HG02840 (cell line): ENCODE results near the gene DNAH7.
A peak's percentile ranks its signal among the peaks of the same experiment; 100 is the strongest.
"Not testable (repeated sequence)": the region's sequence is repeated elsewhere in the genome, so short reads cannot be mapped to it uniquely, and the experiment has no call there.

Source experiments
- ATAC-seq: cut with Tn5 transposase; IDR thresholded peaks from one replicate; pipeline ENCODE4 v1.9.1; 2021; ENCODE audit warnings: mild to moderate bottlenecking, moderate library complexity, moderate number of reproducible peaks; ENCODE audit not compliant: unreplicated experiment, low FRiP score

The DNAH7 gene

DNA sequence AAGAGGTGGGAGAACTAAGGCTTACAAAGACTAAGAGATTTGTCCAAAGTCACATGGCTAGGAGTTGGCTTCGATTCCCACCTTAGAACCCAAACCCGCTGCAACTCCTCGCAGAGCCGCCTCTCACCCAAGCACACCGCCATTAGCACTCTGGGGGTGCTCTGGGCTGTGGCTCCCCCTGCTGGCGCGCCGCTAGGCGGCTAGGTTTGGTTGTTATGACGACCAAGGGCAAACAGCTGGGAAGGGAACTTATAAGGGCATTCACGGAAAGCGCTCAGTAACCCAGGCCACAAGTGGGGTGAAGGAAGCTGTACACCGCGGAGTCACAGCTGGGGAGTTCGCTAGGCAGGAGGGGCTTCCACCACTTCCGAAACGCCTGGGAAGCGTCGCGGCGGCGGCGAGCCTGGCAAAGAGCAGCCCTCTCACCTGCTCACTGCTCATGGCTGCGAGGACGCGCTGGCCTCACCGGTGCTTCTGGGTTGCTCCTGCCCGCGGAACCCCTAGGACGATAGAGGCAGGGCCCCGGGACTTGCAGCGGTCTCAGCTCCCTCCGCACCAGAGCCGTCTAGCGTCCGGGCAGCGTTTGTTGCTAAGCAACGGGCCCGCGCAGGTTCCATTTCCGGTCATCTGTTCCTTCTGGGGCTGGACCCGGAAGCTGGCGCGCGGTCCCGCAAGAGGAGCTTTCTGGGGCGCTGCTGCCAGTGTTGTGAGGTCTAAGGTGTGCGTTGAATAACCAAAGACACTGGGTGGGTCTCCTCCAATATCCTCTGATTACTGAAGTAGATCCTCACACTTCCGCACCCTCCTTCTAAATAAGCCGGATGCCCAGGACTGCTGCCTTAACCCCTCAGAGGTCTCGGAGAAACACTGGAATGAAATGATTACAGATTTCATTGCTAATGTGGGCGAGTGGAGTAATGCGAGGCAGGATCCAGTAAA lies at the start of gene DNAH7:
DNAH7 (minus strand) TSS at position 567 of the 939 bp plus-strand sequence; CDS start at position 441, 126 bp downstream.
- ATAC-seq = peak; percentile 99

DNA sequence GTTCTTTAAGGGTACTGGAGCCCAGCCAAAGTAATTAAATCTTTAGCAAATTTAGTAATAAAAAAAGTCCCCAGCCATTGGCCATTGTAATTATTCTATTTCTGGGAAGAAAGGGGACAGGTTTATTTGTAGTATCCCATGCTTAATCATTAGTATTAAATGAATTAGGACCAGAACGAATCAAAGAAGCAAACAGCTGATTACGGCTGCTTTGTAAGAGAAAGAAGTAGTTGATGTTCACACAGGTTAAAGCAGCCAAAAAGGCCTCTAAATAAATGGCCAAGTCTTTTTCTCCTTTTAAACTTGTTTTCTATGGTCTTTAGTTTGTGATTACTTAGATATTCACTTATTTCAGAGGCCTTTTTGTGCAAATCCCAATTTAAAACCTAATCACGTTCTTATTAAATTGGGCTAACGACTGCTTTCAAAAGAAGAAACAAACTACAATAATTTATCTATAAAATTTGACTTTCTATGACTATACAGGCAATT lies 48.6 kb upstream of the DNAH7 start:
- ATAC-seq = no peak

DNA sequence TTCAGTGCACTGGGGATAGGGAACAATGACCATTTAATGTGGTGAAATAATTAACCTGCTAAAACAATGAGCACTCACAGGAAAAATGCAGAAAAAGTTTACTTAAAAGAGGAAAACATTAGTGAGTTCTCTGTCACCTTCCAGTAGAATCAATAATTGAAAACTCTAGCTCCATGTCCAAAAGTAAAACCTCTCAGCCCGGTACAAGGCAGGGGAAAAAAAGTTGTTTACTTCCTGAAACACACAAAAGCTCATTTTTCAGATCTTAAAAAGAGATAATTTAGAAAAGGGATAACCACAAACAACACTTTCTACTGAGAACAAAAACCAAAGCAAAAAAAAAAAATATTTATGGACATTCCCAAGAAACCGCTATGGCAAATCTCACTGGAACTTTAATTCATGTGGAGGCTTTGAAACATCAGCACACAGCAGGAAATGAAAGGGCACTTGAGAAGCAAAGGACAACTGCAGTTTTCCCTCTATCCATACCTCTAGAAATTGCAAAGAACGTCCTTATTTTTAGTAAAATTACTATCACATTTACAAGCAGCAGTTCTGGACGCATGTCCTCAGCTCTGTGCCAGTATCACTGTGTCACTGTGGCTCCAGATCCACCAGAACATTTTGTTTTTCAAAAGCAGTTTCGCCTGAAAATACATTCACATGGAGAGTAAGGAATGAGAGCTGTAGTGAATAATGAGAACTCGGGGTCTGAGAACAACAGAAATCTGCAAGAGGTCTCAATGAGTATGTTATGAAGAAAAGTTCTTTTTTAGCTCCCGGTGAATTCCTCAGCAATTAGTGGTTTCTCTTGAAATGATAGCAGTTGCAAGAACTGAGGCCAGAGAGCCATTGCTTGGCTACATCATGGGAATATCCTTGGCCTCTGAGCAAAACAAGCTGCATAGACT lies 44.7 kb upstream of the DNAH7 start:
- no peak for ATAC-seq

DNA sequence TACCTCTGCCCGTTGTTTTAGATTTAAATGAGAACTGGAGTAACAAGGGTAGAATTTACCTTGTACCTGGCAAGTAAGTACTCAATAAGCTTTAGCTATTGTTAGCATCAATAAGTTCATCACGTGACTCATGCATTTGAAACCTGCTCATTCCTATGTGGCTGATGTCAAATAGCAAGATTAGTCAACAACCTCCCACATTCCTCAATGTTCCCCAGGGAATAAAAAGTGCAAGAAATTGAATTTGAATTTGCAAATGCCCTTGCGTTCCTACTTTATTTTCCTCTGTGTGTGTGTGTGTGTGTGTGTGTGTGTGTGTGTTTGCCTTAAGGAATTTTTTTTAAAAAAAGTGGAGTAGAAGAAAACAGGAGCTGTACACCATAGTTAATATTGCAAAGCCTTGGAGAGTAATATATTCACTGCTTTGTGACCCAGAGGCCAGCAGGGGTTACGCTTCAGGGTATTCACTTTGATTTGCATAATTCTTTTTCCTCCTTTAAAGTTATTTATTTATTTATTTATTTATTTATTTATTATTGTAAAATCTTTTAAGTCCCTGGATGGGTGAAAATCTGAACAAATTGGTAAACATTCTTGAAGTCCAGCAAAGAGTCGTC lies 43.9 kb upstream of the DNAH7 start:
- ATAC-seq = no peak

DNA sequence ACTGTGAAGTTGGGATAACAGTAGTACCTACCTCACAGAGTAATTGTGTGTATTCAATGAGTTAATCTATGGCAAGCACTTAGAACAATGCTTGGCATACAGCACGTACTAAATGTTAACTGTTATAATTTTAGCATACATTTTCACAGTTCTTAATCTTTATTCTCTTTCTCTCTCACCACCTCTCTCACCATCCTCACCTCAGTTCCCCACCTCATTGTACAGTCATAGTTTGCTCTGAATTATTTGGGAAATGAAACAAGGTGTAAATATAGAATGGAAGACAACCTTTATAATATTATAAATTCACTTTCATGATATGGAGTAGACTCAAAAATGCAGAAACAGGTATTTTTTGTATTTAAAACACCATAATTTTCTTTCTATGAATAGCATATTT lies 40.0 kb upstream of the DNAH7 start:
- no peak for ATAC-seq

DNA sequence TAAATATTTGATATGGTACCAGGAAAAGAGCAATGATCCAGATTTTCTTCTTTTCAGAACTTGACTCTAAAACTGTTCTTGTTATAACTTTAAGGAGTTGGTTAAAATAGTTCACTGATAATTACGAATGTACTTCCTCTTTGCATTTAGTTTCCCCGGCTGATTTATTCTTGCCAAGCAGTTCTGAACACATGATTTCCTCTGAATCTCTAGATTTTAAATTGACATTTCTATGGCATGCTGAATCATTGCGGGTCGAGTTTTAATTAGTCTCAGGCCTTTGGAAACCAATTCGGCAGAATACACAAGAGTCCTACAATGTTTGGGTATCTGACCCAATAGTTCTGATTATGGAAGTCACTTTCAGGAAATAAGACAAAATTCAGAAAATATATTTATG lies 37.3 kb upstream of the DNAH7 start:
- ATAC-seq = no peak

DNA sequence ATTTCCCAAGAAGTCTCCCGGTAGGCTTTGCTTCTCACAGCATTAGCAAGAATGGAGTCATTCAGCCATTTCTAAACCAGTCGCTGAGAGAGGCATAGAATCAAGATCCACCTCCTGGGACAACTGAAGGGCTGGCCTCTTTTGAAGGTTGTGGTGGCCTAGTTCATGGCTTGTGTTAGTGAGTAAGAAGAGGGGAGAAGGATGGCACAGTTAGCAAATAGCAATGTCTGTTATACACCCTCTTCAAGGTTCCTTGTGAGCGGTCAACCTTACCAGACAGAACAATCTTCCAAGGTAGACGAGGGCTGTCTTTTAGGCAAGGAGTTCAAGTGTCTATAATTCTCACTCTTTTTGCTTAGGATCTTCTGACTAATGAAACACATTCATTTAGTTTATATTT lies 35.4 kb upstream of the DNAH7 start:
- no peak for ATAC-seq

DNA sequence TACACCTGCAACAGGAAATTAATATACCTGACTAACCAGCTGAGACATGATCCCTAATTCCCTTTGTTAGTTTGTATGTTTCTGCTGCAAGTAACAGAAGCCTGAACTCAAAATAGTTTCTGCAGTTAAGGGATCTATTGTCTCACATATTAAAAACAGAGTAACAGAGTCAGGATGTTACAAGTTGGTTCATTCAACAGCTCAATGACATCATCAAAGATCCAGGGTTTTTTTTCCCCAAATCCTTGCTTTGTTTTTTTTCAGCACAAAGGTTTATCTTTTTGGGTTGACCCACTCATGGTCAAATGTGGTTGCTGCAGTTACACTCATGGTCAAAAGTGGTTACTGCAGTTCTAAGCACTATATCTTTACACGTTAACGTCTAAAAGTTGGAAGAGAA lies 35.0 kb upstream of the DNAH7 start:
- ATAC-seq = no peak

DNA sequence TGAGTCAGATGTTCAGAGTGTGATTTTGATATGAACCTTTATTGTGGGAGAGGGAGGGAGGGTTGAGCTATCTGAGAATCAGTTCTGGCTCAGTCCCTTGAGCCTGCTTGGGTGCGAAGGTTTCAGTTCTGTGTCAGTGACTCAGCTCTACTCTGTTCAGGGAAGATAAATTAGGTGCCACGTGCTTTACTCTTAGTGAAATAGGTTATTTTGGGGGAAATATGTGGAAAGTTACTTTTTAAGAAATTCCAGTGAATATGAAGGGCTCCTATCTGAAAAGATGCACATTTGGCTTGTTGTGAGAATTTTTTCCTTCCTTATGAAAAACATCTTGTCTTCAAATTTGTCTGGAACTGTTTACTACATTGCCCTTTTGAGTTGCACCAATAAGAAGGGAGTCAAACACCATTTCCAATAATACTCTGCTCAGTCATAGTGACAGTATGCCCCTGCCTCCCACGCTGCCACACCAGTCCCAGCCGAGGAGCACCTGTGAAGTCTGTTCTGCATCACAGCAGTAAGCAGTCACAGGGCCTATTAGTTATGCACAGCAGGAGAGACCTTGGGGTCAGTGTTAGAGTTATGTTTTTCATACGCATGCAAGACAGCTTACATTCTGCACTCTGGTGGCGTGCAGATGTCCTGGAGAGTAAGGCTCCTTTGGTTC lies 32.8 kb upstream of the DNAH7 start:
- peak; percentile 98 for ATAC-seq

DNA sequence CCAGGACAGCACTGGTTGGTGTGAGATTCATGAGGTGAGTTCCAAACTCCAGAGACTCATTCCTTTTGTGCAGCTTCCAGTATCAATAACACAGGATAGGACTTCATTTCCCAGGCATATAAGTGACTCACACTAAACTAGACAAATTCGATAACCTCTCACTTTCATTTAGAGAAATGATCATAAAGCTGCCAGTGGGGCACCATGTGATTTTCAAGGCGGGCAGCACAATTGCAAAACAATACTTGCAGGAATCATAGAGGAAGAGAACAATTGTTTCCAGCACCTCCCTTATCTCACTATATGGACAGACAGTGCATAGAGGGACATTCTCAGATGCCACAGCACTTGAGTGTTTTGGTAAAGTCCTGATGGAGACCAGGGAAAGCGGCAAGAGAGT lies 31.3 kb upstream of the DNAH7 start:
- no peak for ATAC-seq

DNA sequence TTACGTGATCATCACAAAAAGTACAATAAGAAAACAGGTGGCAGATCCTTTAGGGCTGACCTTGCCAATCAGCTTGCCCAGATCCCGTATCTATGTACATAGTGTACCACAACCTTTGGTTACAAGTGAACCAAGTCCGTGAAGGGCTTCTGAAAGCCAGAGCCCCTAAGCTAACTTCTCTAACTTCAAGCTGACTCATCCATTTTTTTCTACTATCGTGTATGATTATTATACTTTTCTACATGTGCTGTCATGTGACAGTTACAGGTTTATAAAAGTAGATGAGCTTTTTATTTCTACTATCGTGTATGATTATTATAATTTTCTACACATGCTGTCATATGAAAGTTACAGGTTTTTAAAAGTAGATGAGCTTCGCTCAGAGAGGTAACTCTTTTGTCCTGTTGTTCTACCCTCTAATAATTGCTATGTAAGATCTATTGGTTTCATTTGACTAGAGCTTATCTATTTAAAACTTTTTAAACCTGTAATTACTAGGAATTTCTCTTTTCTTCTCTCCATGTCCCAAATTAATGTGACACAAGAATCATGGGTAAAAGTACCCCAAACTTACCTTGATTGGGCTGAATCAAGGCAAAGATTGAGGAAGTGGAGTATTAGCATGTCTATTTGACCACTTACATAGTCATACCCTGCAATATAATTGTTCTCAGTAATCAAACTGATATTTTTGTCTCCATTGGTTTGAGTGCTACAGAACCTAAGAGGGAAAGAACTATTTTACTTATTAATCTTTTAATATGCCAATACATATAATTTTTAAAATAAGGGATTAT lies 29.4 kb upstream of the DNAH7 start:
- no peak for ATAC-seq

DNA sequence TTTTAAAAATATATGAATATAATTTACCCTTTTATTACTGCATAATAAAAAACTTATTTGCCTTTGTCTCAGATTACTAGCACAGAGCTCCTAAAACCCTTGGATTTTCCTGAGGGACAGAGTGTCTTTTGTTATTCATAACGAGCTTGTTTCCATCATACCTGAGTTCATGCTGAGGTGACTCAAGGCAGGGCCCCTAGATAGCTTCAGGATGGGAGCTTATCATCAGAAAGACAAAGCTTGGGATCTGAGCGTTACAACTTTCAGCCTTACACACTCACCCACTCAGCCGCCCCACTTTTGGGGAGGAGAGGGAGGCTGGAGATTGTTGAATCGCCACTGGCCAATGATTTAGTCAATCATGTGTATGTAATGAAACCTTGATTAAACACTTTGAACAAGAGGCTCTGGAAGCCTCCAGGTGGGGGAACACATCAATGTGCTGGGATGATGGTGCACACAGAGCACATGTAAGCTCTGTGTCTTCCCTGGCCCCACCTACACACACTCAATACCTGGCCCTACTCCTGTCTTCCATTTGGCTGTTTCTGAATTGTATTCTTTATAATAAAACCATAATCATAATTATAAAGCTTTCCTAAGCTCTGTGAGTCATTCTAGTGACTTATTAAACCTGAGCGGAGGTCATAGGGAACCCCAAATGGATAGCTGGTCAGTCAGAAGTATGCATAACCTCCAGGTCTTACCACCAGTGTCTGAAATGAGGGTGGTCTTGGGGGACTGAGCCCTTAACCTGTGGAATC lies 28.5 kb upstream of the DNAH7 start:
- ATAC-seq = no peak

DNA sequence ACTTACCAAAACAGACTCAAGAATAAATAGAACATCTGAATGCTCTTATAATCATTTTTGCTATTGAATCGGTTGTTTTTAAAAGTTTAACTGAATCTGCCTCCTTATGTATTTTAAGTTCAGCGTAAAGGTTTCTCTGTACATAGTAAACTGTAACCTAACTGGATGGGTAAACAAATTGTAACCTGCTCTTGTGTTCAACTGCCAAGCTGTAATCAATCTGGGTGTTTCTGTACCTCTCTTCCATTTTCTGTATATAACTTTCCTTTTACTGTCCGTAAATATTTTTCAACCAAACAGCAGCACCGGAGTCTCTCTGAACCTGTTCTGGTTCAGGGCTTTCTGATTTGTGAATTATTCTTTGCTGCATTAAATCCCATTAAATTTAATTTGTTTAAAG lies 27.6 kb upstream of the DNAH7 start:
- ATAC-seq = no peak

DNA sequence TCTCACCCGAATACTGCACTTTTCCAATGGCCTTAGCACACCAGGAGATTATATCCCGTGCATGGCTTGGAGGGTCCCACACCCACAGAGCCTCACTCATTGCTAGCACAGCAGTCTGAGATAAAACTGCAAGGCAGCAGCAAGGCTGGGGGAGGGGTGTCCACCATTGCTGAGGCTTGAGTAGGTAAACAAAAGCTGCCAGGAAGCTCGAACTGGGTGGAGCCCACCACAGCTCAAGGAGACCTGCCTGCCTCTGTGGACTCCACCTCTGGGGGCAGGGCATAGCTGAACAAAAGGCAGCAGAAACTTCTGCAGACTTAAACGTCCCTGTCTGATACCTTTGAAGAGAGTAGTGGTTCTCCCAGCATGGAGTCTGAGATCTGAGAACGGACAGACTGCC lies 20.8 kb upstream of the DNAH7 start:
- ATAC-seq = not testable (repeated sequence)

DNA sequence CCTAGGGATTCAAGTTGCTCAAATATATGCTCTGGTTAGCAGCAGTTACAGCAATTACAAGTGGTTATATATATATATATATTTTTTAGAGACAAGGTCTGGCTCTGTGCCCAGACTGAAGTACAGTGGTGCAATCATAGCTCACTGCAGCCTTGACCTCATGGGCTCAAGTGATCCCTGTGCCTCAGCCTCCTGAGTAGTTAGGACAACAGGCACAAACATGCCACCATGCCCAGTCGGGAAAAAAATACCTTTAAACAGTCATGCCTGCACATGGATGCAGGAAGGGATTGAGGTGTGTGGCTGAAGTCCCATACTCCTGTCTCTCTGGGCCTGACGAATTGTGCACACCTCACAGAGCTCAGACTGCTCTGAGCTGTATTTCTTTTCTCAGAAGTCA lies 19.6 kb upstream of the DNAH7 start:
- no peak for ATAC-seq

DNA sequence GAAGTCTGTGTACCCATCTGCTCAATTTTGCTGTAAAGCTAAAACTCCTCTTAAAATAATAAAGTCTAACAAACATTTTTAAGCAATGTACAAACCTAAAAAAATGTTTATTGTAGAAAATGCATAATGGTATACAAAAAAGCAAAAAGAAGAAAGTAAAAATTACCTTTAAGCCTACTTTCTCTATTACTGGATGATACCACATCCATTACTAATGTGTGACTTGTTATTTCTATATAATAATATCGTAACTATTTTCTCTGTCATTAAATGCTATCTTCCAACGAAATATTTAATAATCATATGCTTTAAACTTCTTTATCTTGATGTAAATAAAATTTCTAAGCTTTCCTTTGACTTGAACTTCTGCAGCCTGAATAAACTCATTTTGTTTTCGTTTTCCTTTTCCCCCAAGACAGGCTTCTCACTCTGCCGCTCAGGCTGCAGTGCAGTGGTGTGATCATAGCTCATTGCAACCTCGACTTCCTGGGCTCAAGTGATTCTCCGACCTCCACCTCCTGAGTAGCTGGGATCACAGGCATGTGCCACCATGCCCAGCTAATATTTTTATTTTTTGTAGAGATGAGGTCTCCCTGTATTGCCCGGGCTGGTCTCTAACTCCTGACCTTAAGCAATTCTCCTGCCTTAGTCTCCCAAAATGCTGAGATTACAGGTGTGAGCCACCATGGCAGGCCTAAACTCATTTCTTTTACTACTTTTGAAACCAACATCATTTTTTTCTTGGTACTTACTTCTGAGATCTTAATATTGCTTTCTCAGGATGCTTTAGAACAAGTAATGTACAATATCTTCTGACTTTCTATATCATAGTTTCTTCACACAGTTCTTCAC lies 18.1 kb upstream of the DNAH7 start:
- no peak for ATAC-seq

DNA sequence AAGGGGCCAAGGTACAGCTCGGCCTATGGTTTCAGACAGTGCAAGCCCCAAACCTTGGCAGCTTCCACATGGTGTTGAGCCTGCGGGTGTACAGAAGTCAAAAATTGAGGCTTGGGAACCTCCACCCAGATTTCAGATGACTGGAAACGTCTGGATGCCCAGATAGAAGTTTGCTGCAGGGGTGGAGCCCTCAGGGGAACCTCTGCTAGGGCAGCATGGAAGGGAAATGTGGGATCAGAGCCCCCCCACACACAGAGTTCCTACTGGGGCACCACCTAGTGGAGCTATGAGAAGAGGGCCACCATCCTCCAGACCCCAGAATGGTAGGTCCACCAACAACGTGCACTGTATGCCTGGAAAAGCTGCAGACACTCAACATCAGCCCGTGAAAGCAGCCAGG lies 15.0 kb upstream of the DNAH7 start:
- no peak for ATAC-seq

DNA sequence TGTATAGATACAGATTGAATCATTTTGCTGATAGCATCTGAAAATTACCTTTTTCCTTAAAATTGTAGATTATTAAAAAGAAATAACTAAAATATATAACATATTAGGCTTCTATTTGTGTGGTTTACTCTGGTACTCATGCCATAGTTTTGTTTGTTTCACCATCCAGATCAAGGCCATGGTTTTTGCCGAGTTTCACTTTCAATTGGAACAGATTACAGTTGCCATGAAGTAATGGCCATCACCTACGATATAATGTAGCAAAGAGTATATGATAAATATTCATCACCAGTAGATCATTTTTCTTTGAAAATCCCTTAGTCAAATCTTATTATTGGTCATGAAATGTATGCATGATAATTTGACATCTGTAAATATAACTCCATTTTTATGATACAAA lies 11.9 kb upstream of the DNAH7 start:
- ATAC-seq = no peak
